ENCODE data around the gene PIEZO2.

- TF ChIP-seq CTCF (IDR thresholded peaks at IDR 0.05) (no peak), POLR2AphosphoS5 (IDR thresholded peaks at IDR 0.05; ENCODE audit: low read depth, low read length) (no peak), REST (IDR thresholded peaks at IDR 0.05; ENCODE audit: insufficient read depth in 1 of 2, low read depth in 2 of 2, low read length in 1 of 2) (no peak), SIN3A (IDR thresholded peaks at IDR 0.05; ENCODE audit: borderline replicate concordance, insufficient read depth, low read depth, low read length) (no peak), TCF7L2 (IDR thresholded peaks at IDR 0.05; ENCODE audit: low read depth, low read length) (no peak)
Measured at GRCh38 chr18:10702206-10702605, 447.2 kb downstream of the PIEZO2 start.

Data from Panc1 (cell line).